ENCODE data around the gene GRID2IP. TPM values are rescaled to one million over a fixed set of nuclear protein-coding genes. Genes with fewer than 3 reads are reported as not detected.

The GRID2IP gene
- total and polyA plus RNA-seq, 4 donors, result 0.16 to 0.80 (median 0.50) TPM

DNA sequence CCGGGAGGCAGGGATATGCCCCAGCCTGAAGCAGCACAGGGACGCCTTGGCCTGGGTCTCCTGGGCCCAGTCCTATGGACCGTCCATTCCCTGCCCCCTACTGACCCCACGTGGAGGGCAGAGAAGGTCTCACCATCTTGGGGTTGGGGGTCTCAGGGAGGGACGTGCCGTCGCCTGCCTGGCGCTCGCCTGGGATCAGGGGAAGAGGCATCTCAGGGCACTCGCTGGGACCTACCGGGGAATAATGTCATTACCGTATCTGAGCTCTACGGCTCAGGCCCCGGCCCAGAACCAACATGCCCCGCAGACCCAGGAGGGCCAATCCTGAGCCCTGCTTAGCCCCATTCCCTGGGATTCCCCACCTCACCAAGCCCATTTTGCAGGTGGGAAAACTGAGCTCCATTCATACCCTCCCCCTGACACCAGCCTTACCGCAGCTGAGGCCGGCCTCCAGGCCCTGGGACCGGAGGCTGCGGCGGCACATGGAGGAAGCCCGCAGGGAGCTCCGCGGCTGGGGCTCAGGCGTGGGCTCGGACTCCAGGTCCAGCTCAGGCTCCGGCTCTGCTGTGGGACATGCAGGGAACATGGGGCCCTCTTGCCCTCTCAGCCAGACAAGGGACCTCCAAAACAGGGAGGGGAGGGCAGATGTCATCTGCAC lies 40.7 kb downstream of the GRID2IP start:
- Histone ChIP-seq H3K27ac (ENCODE audit: low read depth in 1 of 2, low read length in 1 of 2) (no peak overlapping the region), H3K4me3 (no peak overlapping the region), H3K27me3 (ENCODE audit: control insufficient read depth in 3 of 3, insufficient read depth in 3 of 3, low read length in 2 of 3) (no peaks in the 10 kb centered on the region), H3K9ac (ENCODE audit: insufficient read depth in 1 of 2, low read length in 2 of 2) (no peak overlapping the region), H3K36me3 (ENCODE audit: control insufficient read depth in 4 of 4, insufficient read depth in 4 of 4, low read length in 4 of 4) (no peaks in the 10 kb centered on the region), H3K4me1 (ENCODE audit: control insufficient read depth in 5 of 5, insufficient read depth in 5 of 5, low read length in 5 of 5) (no peaks in the 10 kb centered on the region), H3K9me3 (ENCODE audit: control insufficient read depth in 4 of 4, insufficient read depth in 3 of 4, low read length in 3 of 4) (no peaks in the 10 kb centered on the region)
- 92 to 93% methylated on average over 26 of the region's 26 CpGs for WGBS, 2 donors
- ATAC-seq (ENCODE audit: insufficient read depth, low FRiP score) (no peak), DNase-seq (no peak)
- TF ChIP-seq, protein P1, sequence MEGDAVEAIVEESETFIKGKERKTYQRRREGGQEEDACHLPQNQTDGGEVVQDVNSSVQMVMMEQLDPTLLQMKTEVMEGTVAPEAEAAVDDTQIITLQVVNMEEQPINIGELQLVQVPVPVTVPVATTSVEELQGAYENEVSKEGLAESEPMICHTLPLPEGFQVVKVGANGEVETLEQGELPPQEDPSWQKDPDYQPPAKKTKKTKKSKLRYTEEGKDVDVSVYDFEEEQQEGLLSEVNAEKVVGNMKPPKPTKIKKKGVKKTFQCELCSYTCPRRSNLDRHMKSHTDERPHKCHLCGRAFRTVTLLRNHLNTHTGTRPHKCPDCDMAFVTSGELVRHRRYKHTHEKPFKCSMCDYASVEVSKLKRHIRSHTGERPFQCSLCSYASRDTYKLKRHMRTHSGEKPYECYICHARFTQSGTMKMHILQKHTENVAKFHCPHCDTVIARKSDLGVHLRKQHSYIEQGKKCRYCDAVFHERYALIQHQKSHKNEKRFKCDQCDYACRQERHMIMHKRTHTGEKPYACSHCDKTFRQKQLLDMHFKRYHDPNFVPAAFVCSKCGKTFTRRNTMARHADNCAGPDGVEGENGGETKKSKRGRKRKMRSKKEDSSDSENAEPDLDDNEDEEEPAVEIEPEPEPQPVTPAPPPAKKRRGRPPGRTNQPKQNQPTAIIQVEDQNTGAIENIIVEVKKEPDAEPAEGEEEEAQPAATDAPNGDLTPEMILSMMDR (IDR thresholded peaks at IDR 0.05; ENCODE audit: control extremely low read depth, extremely low read depth), result no peak

DNA sequence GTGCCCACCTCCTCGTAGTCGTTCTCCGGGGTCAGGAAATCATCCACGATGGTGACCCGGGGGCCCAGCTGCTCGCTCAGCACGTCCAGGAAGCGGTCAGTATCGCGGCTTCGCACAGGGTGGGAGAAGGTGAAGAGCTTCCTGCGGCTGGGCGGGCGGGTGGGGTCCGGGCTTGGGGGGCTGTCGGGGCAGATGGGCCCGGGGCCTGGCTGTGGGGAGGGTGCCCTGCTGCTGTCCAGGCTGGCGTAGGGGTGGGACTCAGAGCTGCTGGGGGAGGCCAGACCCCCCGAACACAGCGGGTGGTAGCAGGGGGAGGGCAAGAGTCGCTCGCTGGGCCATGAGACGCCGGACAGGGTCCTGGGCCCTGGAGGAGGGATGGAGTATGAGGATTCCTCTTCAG lies 42.3 kb downstream of the GRID2IP start:
- DNase-seq, result no peak
- Histone ChIP-seq H3K9me3 (ENCODE audit: control insufficient read depth in 4 of 4, insufficient read depth in 3 of 4, low read length in 3 of 4) (no peaks in the 10 kb centered on the region), H3K27me3 (ENCODE audit: control insufficient read depth in 3 of 3, insufficient read depth in 3 of 3, low read length in 2 of 3) (peaks cover 0 to 5% (median 3%) of the 10 kb centered on the region in 3 donors), H3K9ac (ENCODE audit: insufficient read depth in 1 of 2, low read length in 2 of 2) (no peak overlapping the region), H3K4me3 (no peak overlapping the region), H3K36me3 (ENCODE audit: control insufficient read depth in 4 of 4, insufficient read depth in 4 of 4, low read length in 4 of 4) (no peaks in the 10 kb centered on the region), H3K4me1 (ENCODE audit: control insufficient read depth in 5 of 5, insufficient read depth in 5 of 5, low read length in 5 of 5) (peaks cover 0 to 4% (median 1%) of the 10 kb centered on the region in 5 donors), H3K27ac (ENCODE audit: low read depth in 1 of 2, low read length in 1 of 2) (no peak overlapping the region)
- TF ChIP-seq, protein P1 (IDR thresholded peaks at IDR 0.05; ENCODE audit: control extremely low read depth, extremely low read depth), result no peak
- WGBS, 2 donors, result 87 to 88% methylated on average over 24 of the region's 24 CpGs
- no peak for ATAC-seq (ENCODE audit: insufficient read depth, low FRiP score)

DNA sequence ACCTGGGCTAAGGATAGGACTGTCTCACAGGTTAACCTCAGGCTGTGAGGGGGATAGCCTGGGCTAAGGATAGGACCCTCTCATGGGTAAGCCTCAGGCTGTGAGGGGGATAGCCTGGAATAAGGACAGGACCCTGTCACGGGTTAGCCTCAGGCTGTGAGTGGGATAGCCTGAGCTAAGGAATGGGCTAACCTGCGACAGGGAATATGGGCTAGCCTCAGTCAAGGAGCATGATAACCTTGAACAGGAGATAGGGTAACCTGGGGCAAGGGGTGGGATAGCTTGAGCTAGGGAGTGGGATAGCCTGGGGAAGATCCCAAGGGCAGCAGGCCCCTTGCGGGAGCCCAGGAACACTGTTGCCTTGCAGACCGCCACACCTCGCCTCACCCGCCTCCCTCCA lies 42.7 kb downstream of the GRID2IP start:
- no peak overlapping the region for H3K9ac ChIP-seq (ENCODE audit: insufficient read depth in 1 of 2, low read length in 2 of 2)
- no peak overlapping the region for H3K4me3 ChIP-seq
- no peak for ATAC-seq (ENCODE audit: insufficient read depth, low FRiP score)
- H3K36me3 ChIP-seq (ENCODE audit: control insufficient read depth in 4 of 4, insufficient read depth in 4 of 4, low read length in 4 of 4), result no peaks in the 10 kb centered on the region
- peaks cover 0 to 4% (median 1%) of the 10 kb centered on the region in 5 donors for H3K4me1 ChIP-seq (ENCODE audit: control insufficient read depth in 5 of 5, insufficient read depth in 5 of 5, low read length in 5 of 5)
- peaks cover 0 to 5% (median 3%) of the 10 kb centered on the region in 3 donors for H3K27me3 ChIP-seq (ENCODE audit: control insufficient read depth in 3 of 3, insufficient read depth in 3 of 3, low read length in 2 of 3)
- WGBS, 2 donors, result 97 to 100% methylated on average over 6 of the region's 6 CpGs
- DNase-seq, result no peak
- H3K27ac ChIP-seq (ENCODE audit: low read depth in 1 of 2, low read length in 1 of 2), result no peak overlapping the region
- no peaks in the 10 kb centered on the region for H3K9me3 ChIP-seq (ENCODE audit: control insufficient read depth in 4 of 4, insufficient read depth in 3 of 4, low read length in 3 of 4)
- TF ChIP-seq, protein P1 (IDR thresholded peaks at IDR 0.05; ENCODE audit: control extremely low read depth, extremely low read depth), result no peak

DNA sequence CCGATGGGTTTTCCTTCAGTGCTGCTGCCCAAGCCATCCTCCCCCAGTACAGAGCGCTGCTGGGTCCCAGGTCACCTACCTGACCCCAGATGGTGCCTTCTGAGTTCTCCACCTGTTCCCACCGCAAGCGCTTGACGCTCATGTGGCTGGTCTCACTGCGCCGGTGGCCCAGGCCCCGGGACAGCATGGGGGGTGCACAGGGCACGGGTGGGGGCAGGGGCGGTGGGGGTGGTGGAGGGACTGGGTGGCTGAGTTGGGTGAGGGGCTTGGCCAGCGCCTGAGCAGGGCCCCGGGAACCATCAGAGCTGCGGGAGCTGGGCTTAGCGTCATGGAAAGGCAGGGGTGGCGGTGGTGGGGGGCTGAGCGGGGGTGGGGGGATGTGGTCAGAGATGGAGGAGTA lies 43.4 kb downstream of the GRID2IP start:
- 90 to 94% methylated on average over 15 to 16 of the region's 16 CpGs for WGBS, 2 donors
- Histone ChIP-seq H3K9ac (ENCODE audit: insufficient read depth in 1 of 2, low read length in 2 of 2) (no peak overlapping the region), H3K27me3 (ENCODE audit: control insufficient read depth in 3 of 3, insufficient read depth in 3 of 3, low read length in 2 of 3) (peaks cover 0 to 5% (median 3%) of the 10 kb centered on the region in 3 donors), H3K36me3 (ENCODE audit: control insufficient read depth in 4 of 4, insufficient read depth in 4 of 4, low read length in 4 of 4) (no peaks in the 10 kb centered on the region), H3K27ac (ENCODE audit: low read depth in 1 of 2, low read length in 1 of 2) (no peak overlapping the region), H3K4me3 (no peak overlapping the region), H3K9me3 (ENCODE audit: control insufficient read depth in 4 of 4, insufficient read depth in 3 of 4, low read length in 3 of 4) (no peaks in the 10 kb centered on the region), H3K4me1 (ENCODE audit: control insufficient read depth in 5 of 5, insufficient read depth in 5 of 5, low read length in 5 of 5) (peaks cover 0 to 4% (median 4%) of the 10 kb centered on the region in 5 donors)
- TF ChIP-seq, protein P1 (IDR thresholded peaks at IDR 0.05; ENCODE audit: control extremely low read depth, extremely low read depth), result no peak
- DNase-seq (no peak), ATAC-seq (ENCODE audit: insufficient read depth, low FRiP score) (no peak)
